H1 (cell line): ENCODE results near the gene SSBP3. TPM values are rescaled to one million over a fixed set of nuclear protein-coding genes. Genes with fewer than 3 reads are reported as not detected.

Source experiments
- KDM5A ChIP-seq: fragments of 200-600 bp; IDR thresholded peaks from 2 replicates; pipeline ENCODE4 v1.7.1; 2012; ENCODE audit warnings: mild to moderate bottlenecking, low read length, inconsistent platforms, mixed read lengths
- polyA plus RNA-seq, 7 experiments: library from polyadenylated mRNA; depleted of rRNA in 3 of 7; stranded (reverse) in 5 of 7; unstranded in 2 of 7; fragments of >200 nt in 5 of 7; fragments of 200-250 nt in 2 of 7; gene quantifications; 1 replicate in 5 of 7; 2 replicates in 1 of 7; 4 replicates in 1 of 7; pipeline versions ENCODE4 v1.2.1 to v1.2.3, GENCODE V29; 2011 to 2013; ENCODE audit warnings: missing spikeins in 2 of 7, mixed read lengths in 2 of 7
- total RNA-seq: library from RNA; stranded (reverse); fragmentation: NEBNext Ultra II Directional; extraction: Animal tissue kit (Norgen Biotek cat#: 25700); gene quantifications from 2 replicates; pipeline ENCODE4 v1.2.1, GENCODE V29; 2021

Gene SSBP3
- total and polyA plus RNA-seq, 2 of the 8 experiments (the other 6 are each of a cell fraction or from before 2014, with no cell fraction given), result 99.7 to 133 TPM

- no peak for TF ChIP-seq KDM5A
These were observed 71.0 kb downstream of the SSBP3 start (continued) for GRCh38 chr1:54335011-54335754.
